Neural cell (in vitro differentiated cells): ENCODE results near the gene GRM5. TPM values are rescaled to one million over a fixed set of nuclear protein-coding genes. Genes with fewer than 3 reads are reported as not detected.
A peak's percentile ranks its signal among the peaks of the same experiment; 100 is the strongest.
"Not testable (repeated sequence)": the region's sequence is repeated elsewhere in the genome, so short reads cannot be mapped to it uniquely, and the experiment has no call there.

ENCODE experiments used
- H2AFZ ChIP-seq: fragments of 200-600, 300-800 bp; sonication (generic), shearing (Covaris generic); 2 replicates; pipeline ENCODE4 v1.6.0; 2014; ENCODE audit warnings: low read depth, mild to moderate bottlenecking, antibody characterized with exemption, low read length, moderate library complexity
- H3F3A ChIP-seq: fragments of 200-600 bp; shearing (Covaris generic); 2 replicates; pipeline ENCODE4 v1.6.1; 2016; ENCODE audit warnings: mild to moderate bottlenecking, moderate library complexity, mixed read lengths, antibody characterized with exemption, low read length; ENCODE audit not compliant: insufficient read depth, poor library complexity, severe bottlenecking
- H3K27ac ChIP-seq: fragments of 200-600, 300-800 bp; sonication (generic), shearing (Covaris generic); 2 replicates; pipeline ENCODE4 v1.5.1; 2014; ENCODE audit warnings: mild to moderate bottlenecking, low read length, moderate library complexity
- H3K27me3 ChIP-seq: fragments of 300-800, 200-600 bp; sonication (generic), shearing (Covaris generic); 2 replicates; pipeline ENCODE4 v1.6.0; 2014; ENCODE audit warnings: mild to moderate bottlenecking, low read depth, low read length, moderate library complexity; ENCODE audit not compliant: insufficient read depth
- H3K36me3 ChIP-seq: fragments of 300-800, 200-600 bp; sonication (generic), shearing (Covaris generic); 2 replicates; pipeline ENCODE4 v1.5.1; 2014; ENCODE audit warnings: mild to moderate bottlenecking, antibody characterized with exemption, low read length, moderate library complexity; ENCODE audit not compliant: insufficient read depth
- H3K4me2 ChIP-seq: fragments of 300-800, 200-600 bp; sonication (generic), shearing (Covaris generic); 2 replicates; pipeline ENCODE4 v1.6.0; 2014; ENCODE audit warnings: mild to moderate bottlenecking, low read length
- H3K4me3 ChIP-seq: fragments of 300-800, 200-600 bp; sonication (generic), shearing (Covaris generic); 2 replicates; pipeline ENCODE4 v1.5.1; 2014; ENCODE audit warnings: mild to moderate bottlenecking, low read length, moderate library complexity
- H3K79me2 ChIP-seq: fragments of 200-600 bp; shearing (Covaris generic); replicated peaks from 2 replicates; pipeline ENCODE4 v1.6.0; 2014; ENCODE audit warnings: mild to moderate bottlenecking, low read length, moderate library complexity; ENCODE audit not compliant: insufficient read depth
- H3K9ac ChIP-seq: fragments of 300-800, 200-600 bp; sonication (generic), shearing (Covaris generic); 2 replicates; pipeline ENCODE4 v1.6.1; 2016; ENCODE audit warnings: mild to moderate bottlenecking, low read length, mixed read lengths
- H3K9me2 ChIP-seq: fragments of 200-600 bp; shearing (Covaris generic); 2 replicates; pipeline ENCODE4 v1.6.1; 2016; ENCODE audit warnings: mild to moderate bottlenecking, low read length, mixed read lengths; ENCODE audit not compliant: insufficient read depth
- H3K9me3 ChIP-seq: fragments of 200-600, 300-800 bp; sonication (generic), shearing (Covaris generic); 2 replicates; pipeline ENCODE4 v1.6.1; 2016; ENCODE audit warnings: mild to moderate bottlenecking, mixed run types, low read length, moderate library complexity, mixed read lengths
- H4K20me1 ChIP-seq: fragments of 200-600 bp; shearing (Covaris generic); 2 replicates; pipeline ENCODE4 v1.6.1; 2016; ENCODE audit warnings: mild to moderate bottlenecking, mixed run types; ENCODE audit not compliant: insufficient read depth
- EP300 ChIP-seq: fragments of 450-650 bp; conservative IDR thresholded peaks from 2 replicates; pipeline ENCODE4 v1.6.1; 2014; ENCODE audit warnings: antibody characterized with exemption, mild to moderate bottlenecking, moderate library complexity; ENCODE audit not compliant: poor library complexity, severe bottlenecking
- EZH2 ChIP-seq: fragments of 200-600, 300-800 bp; shearing (Covaris generic), sonication (generic); IDR thresholded peaks from 2 replicates; pipeline ENCODE4 v1.6.1; 2014; ENCODE audit warnings: antibody characterized with exemption, low read length, borderline replicate concordance, mild to moderate bottlenecking; ENCODE audit not compliant: insufficient read depth, poor library complexity, severe bottlenecking
- MXI1 ChIP-seq: fragments of 450-650 bp; conservative IDR thresholded peaks from 2 replicates; pipeline ENCODE4 v1.6.1; 2014; ENCODE audit warnings: antibody characterized with exemption, mild to moderate bottlenecking; ENCODE audit not compliant: poor library complexity, severe bottlenecking
- POLR2AphosphoS5 ChIP-seq: IDR thresholded peaks from 2 replicates; pipeline ENCODE4 v1.6.1; 2012
- RAD21 ChIP-seq: fragments of 450-650 bp; conservative IDR thresholded peaks from 2 replicates; pipeline ENCODE4 v1.6.1; 2014; ENCODE audit warnings: antibody characterized with exemption, mild to moderate bottlenecking, moderate library complexity
- SMC3 ChIP-seq: fragments of 450-650 bp; conservative IDR thresholded peaks from 2 replicates; pipeline ENCODE4 v1.6.1; 2014; ENCODE audit warnings: antibody characterized with exemption, mild to moderate bottlenecking, moderate library complexity; ENCODE audit not compliant: poor library complexity
- TAF1 ChIP-seq: IDR thresholded peaks from 2 replicates; pipeline ENCODE4 v1.6.1; 2012; ENCODE audit warnings: low read depth
- polyA plus RNA-seq: library from polyadenylated mRNA; depleted of rRNA; stranded (reverse); fragments of >200 nt; gene quantifications from 2 replicates; pipeline ENCODE4 v1.2.3, GENCODE V29; 2014

Gene GRM5
- polyA plus RNA-seq, 1 donor from 2014 or later, result 11.8 TPM

DNA sequence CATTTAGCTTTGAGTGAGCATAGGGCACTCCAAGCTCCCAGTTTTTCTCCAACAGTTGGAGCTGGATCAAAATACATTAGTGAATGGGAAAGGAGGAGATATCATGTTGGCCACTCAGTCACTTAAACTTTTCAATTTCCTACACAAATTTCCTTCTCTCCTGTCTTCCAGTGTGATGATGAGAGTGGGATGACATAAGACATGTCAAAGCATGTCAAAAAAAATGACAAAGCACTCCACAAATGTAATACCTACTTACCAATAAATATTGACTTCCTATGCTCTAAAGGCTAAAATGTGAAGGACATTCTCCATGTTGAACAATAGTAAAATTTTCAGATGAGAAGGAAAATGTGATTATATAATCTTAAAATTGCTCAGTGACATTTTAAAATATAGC lies 1.5 kb upstream of the GRM5 start:
- peaks cover 39% of the 10 kb centered on the region for H3K27me3 ChIP-seq
- no peaks in the 10 kb centered on the region for H3F3A ChIP-seq
- no peak overlapping the region for H3K4me3 ChIP-seq
- no peak overlapping the region for H3K9ac ChIP-seq
- H3K9me2 ChIP-seq, result no peaks in the 10 kb centered on the region
- no peak overlapping the region for H3K27ac ChIP-seq
- no peaks in the 10 kb centered on the region for H3K36me3 ChIP-seq
- no peaks in the 10 kb centered on the region for H3K9me3 ChIP-seq
- no peak overlapping the region for H3K4me2 ChIP-seq
- no peaks in the 10 kb centered on the region for H3K79me2 ChIP-seq
- no peak overlapping the region for H2AFZ ChIP-seq
- H4K20me1 ChIP-seq, result no peaks in the 10 kb centered on the region
- TF ChIP-seq MXI1, result no peak
- no peak for TF ChIP-seq SMC3
- TF ChIP-seq POLR2AphosphoS5, result peak; percentile 55
- TF ChIP-seq TAF1, result no peak
- TF ChIP-seq EP300, result peak; percentile 82

DNA sequence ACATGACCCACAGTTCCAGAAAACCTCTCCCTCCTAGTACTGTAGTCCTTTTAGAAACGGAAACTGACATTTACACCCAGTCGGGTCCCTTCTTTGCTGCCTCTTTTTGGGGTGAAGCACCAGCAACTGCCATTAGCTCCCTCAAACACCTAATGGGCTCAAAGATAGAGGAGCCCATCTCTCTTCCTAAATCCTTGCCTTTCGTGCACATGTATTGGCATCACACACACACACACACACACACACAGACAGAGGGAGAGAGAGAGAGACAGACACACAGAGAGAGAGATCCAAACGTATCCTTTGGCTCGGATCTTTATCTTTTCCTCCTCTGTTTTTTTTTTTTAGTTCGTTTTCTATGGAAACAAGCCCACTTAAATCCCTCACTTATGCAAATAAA lies 716 bp downstream of the GRM5 start:
- no peaks in the 10 kb centered on the region for H3K9me2 ChIP-seq
- H2AFZ ChIP-seq, result no peak overlapping the region
- H3K9ac ChIP-seq, result peak overlapping the region; percentile 54
- H3K9me3 ChIP-seq, result no peaks in the 10 kb centered on the region
- TF ChIP-seq POLR2AphosphoS5 (no peak), TAF1 (no peak), RAD21 (no peak), EZH2 (no peak), MXI1 (no peak)
- no peaks in the 10 kb centered on the region for H3K79me2 ChIP-seq
- no peak overlapping the region for H3K4me2 ChIP-seq
- no peak overlapping the region for H3K27ac ChIP-seq
- no peaks in the 10 kb centered on the region for H3K36me3 ChIP-seq
- H3F3A ChIP-seq, result no peaks in the 10 kb centered on the region
- peak overlapping the region; percentile 68 for H3K4me3 ChIP-seq
- peaks cover 42% of the 10 kb centered on the region for H3K27me3 ChIP-seq
- no peaks in the 10 kb centered on the region for H4K20me1 ChIP-seq

DNA sequence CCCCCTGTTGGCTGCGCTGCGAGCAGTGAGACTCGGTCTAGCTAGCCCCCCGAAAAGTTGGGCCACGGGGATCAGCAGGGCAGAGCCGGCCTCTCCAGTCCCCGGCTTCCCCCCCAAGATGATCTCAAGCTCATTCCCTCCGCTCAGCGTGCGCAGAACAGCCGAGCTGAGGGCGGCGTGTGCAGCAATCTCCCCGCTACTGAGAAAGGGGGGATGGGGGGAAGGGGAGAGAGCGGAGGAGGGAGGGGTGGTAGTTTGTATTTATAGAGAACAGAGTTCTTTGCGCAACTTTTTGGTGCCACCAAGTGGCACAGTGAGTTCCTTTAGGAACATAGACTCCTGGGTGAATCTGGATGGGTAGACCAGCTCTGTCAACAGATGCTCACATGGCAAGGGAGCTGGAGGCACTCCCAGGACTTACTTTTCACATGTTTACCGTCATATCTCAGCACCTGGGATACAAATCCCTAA lies 2.3 kb downstream of the GRM5 start:
- not testable (repeated sequence) for H2AFZ ChIP-seq, H3K9me2 ChIP-seq, H3K36me3 ChIP-seq, H3K9me3 ChIP-seq, H3K79me2 ChIP-seq, H4K20me1 ChIP-seq, H3K9ac ChIP-seq, H3K27ac ChIP-seq, H3K4me2 ChIP-seq, H3F3A ChIP-seq
- H3K27me3 ChIP-seq, result peaks cover 42% of the 10 kb centered on the region
- peak overlapping the region; percentile 57 for H3K4me3 ChIP-seq

DNA sequence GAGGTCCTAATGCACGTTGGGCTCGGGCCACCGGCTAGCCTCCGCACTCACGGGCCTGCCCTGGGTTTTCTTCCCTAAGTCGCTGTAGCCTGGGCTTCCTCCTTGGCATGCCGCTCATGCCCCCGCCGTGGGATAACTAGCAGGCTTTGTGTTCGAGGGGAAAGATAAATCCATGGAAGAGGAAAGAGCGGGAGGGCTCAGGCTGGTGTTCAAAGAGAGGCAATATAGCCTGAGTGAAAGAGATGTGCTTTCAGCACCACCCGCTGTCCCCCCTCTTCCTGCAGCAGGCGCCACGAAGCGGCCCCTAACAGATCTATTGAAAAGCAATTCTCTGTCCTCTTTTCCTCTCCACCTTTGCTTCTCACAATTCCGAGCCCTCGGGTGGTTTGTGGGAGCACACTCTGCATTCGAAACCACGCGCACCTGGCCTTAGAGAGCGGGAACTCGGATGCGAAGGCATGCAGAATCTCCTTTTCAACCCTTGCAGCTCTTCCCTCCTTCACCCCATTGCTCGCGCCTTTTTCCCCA lies 2.9 kb downstream of the GRM5 start:
- not testable (repeated sequence) for H3F3A ChIP-seq, H3K79me2 ChIP-seq, H3K36me3 ChIP-seq, H3K9me3 ChIP-seq, H3K9ac ChIP-seq, H3K9me2 ChIP-seq, H4K20me1 ChIP-seq, H3K27ac ChIP-seq, H2AFZ ChIP-seq, H3K4me2 ChIP-seq
- H3K4me3 ChIP-seq, result peak overlapping the region; percentile 57
- peaks cover 42% of the 10 kb centered on the region for H3K27me3 ChIP-seq
- TF ChIP-seq RAD21 (peak; percentile 9), SMC3 (peak; percentile 14)

DNA sequence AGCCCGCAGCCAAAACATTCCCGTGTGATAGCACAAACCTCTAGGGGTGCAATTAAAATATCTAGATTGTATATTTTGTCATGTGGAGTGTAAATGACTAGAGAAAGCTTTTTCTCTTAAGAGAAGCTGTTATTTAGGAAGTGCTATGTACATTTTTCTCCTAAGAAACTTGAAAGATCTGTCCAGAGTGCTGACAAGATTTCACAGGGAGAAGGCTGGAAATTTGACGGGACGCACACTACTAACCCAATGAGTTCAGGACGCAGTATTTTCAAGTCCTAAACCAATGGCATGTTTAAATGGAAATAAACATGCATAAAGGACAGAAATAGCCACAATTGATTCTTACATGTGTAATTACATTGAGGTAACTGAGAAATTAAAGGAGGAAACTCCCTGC lies 3.9 kb downstream of the GRM5 start:
- Histone ChIP-seq H3K4me3 (peak overlapping the region; percentile 57), H3K27me3 (peaks cover 39% of the 10 kb centered on the region)
- H3K27ac ChIP-seq, H3F3A ChIP-seq, H3K79me2 ChIP-seq, H4K20me1 ChIP-seq, H3K9me2 ChIP-seq, H3K36me3 ChIP-seq, H3K9me3 ChIP-seq, H3K9ac ChIP-seq, H2AFZ ChIP-seq, H3K4me2 ChIP-seq: not testable (repeated sequence)

DNA sequence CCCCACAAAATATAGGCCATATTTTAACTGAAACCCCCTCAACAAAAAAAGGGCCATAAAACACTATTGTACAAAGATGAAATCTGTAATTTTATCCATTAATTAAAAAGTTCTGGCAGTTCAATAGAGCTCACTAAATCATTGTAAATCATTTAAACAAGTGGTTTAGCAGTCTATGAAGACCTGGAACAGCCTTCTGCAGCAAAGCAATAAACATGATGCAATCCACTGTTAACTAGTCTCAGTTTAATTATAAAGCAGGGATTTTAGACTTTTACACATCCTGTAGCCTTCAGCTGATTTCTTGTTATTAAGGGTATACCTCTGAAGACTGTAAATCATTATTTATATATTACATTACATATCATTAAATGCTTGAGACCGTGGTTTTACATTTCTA lies 8.4 kb downstream of the GRM5 start:
- not testable (repeated sequence) for H3K4me2 ChIP-seq, H3K79me2 ChIP-seq

More for the DNA sequence above, 8.4 kb downstream of the GRM5 start:
- H3F3A ChIP-seq, H3K36me3 ChIP-seq, H3K27me3 ChIP-seq, H3K9me3 ChIP-seq, H2AFZ ChIP-seq, H3K9me2 ChIP-seq, H3K27ac ChIP-seq, H3K4me3 ChIP-seq, H3K9ac ChIP-seq, H4K20me1 ChIP-seq: not testable (repeated sequence)
